Mesenchymal stem cell (in vitro differentiated cells and primary cell): ENCODE data around the gene PDCL2. TPM values are rescaled to one million over a fixed set of nuclear protein-coding genes. Genes with fewer than 3 reads are reported as not detected.

Source experiments
- DNase-seq: peaks from one replicate; pipeline ENCODE4 v3.0.0-alpha.2; 2013
- H2AFZ ChIP-seq: one replicate; pipeline ENCODE4 v1.6.1; 2013; ENCODE audit warnings: low read depth, mild to moderate bottlenecking, control low read depth, inconsistent platforms, low read length, moderate library complexity
- H2AK5ac ChIP-seq: 2 replicates; pipeline ENCODE4 v1.6.1; 2013; ENCODE audit warnings: low read length, moderate library complexity, mild to moderate bottlenecking, inconsistent platforms; ENCODE audit not compliant: severe bottlenecking
- H2BK120ac ChIP-seq: one replicate; pipeline ENCODE4 v1.6.1; 2013; ENCODE audit warnings: low read depth, mild to moderate bottlenecking, inconsistent platforms, low read length, moderate library complexity
- H2BK12ac ChIP-seq, 2 experiments: one replicate each; pipeline ENCODE4 v1.6.1; 2013; ENCODE audit warnings: inconsistent platforms in 2 of 2, low read length in 2 of 2, mild to moderate bottlenecking in 2 of 2, moderate library complexity in 2 of 2, control low read depth in 1 of 2
- H2BK15ac ChIP-seq: one replicate; pipeline ENCODE4 v1.6.1; 2013; ENCODE audit warnings: mild to moderate bottlenecking, low read depth, inconsistent platforms; ENCODE audit not compliant: poor library complexity, severe bottlenecking
- H2BK5ac ChIP-seq: 2 replicates; pipeline ENCODE4 v1.6.1; 2013; ENCODE audit warnings: low read depth, mild to moderate bottlenecking, low read length, control low read depth, inconsistent platforms; ENCODE audit not compliant: poor library complexity, severe bottlenecking
- H3K14ac ChIP-seq, 2 experiments: one replicate each; pipeline ENCODE4 v1.6.1; 2013; ENCODE audit warnings: inconsistent platforms in 2 of 2, low read length in 2 of 2, control low read depth in 1 of 2, mild to moderate bottlenecking in 1 of 2, moderate library complexity in 1 of 2
- H3K18ac ChIP-seq, 2 experiments: one replicate each; pipeline ENCODE4 v1.6.1; 2013; ENCODE audit warnings: inconsistent platforms in 2 of 2, low read length in 2 of 2, control low read depth in 1 of 2, low read depth in 1 of 2, mild to moderate bottlenecking in 1 of 2
- H3K23ac ChIP-seq, 2 experiments: one replicate each; pipeline ENCODE4 v1.6.1; 2013; ENCODE audit warnings: inconsistent platforms in 2 of 2, low read length in 2 of 2, mild to moderate bottlenecking in 2 of 2, moderate library complexity in 2 of 2, control low read depth in 1 of 2
- H3K27ac ChIP-seq: 2 replicates; pipeline ENCODE4 v1.5.1; 2013; ENCODE audit warnings: mild to moderate bottlenecking, moderate library complexity, low read length, control low read depth, inconsistent platforms; ENCODE audit not compliant: poor library complexity, severe bottlenecking
- H3K27me3 ChIP-seq, 2 experiments: 2 replicates each; pipeline versions ENCODE4 v1.6.1 to v1.7.0; 2013; ENCODE audit warnings: low read length in 2 of 2, mild to moderate bottlenecking in 2 of 2, moderate library complexity in 2 of 2, control low read depth in 1 of 2, inconsistent platforms in 1 of 2; ENCODE audit not compliant: control insufficient read depth in 1 of 2, insufficient read depth in 1 of 2
- H3K36me3 ChIP-seq, 2 experiments: 2 replicates each; pipeline versions ENCODE4 v1.6.1 to v1.7.0; 2013; ENCODE audit warnings: low read length in 2 of 2, control low read depth in 1 of 2, inconsistent platforms in 1 of 2, low read depth in 1 of 2, mild to moderate bottlenecking in 1 of 2; ENCODE audit not compliant: insufficient read depth in 2 of 2, control insufficient read depth in 1 of 2
- H3K4ac ChIP-seq, 2 experiments: one replicate each; pipeline ENCODE4 v1.6.1; 2013; ENCODE audit warnings: inconsistent platforms in 2 of 2, low read length in 2 of 2, mild to moderate bottlenecking in 2 of 2, moderate library complexity in 2 of 2, control low read depth in 1 of 2, low read depth in 1 of 2
- H3K4me1 ChIP-seq: 2 replicates; pipeline ENCODE4 v1.6.1; 2013; ENCODE audit warnings: low read depth, low read length, control low read depth; ENCODE audit not compliant: control insufficient read depth, insufficient read depth
- H3K4me2 ChIP-seq: 2 replicates; pipeline ENCODE4 v1.6.1; 2013; ENCODE audit warnings: low read length, mild to moderate bottlenecking, inconsistent platforms; ENCODE audit not compliant: poor library complexity, severe bottlenecking
- H3K4me3 ChIP-seq, 2 experiments: 2 replicates each; pipeline versions ENCODE4 v1.5.1 to v1.7.0; 2013; ENCODE audit warnings: low read length in 2 of 2, mild to moderate bottlenecking in 2 of 2, control low read depth in 1 of 2, low read depth in 1 of 2; ENCODE audit not compliant: insufficient read depth in 1 of 2
- H3K79me1 ChIP-seq: replicated peaks from 2 replicates; pipeline ENCODE4 v1.6.1; 2013; ENCODE audit warnings: mild to moderate bottlenecking, control low read depth, low read length, inconsistent platforms; ENCODE audit not compliant: poor library complexity, severe bottlenecking
- H3K9ac ChIP-seq: 2 replicates; pipeline ENCODE4 v1.7.0; 2013; ENCODE audit warnings: mild to moderate bottlenecking, low read length, moderate library complexity
- H3K9me3 ChIP-seq: 2 replicates; pipeline ENCODE4 v1.7.0; 2013; ENCODE audit warnings: mild to moderate bottlenecking, low read length; ENCODE audit not compliant: control insufficient read depth
- H4K8ac ChIP-seq: one replicate; pipeline ENCODE4 v1.6.1; 2013; ENCODE audit warnings: inconsistent platforms, mild to moderate bottlenecking, low read length, moderate library complexity
- H4K91ac ChIP-seq: one replicate; pipeline ENCODE4 v1.6.1; 2013; ENCODE audit warnings: mild to moderate bottlenecking, low read length, inconsistent platforms
- WGBS: methylation state at CpG from one replicate; pipeline ENCODE4 v1.1.7; 2013; ENCODE audit warnings: mixed read lengths; 5-methylcytosine and 5-hydroxymethylcytosine counted together
- polyA plus RNA-seq, 2 experiments: library from polyadenylated mRNA; stranded (reverse); fragments of 200-250 nt; gene quantifications; one replicate each; pipeline ENCODE4 v1.2.3, GENCODE V29; 2013

Gene PDCL2, protein sequence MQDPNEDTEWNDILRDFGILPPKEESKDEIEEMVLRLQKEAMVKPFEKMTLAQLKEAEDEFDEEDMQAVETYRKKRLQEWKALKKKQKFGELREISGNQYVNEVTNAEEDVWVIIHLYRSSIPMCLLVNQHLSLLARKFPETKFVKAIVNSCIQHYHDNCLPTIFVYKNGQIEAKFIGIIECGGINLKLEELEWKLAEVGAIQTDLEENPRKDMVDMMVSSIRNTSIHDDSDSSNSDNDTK
- not detected for polyA plus RNA-seq (2013, experiment 1 of 2)
- polyA plus RNA-seq (2013, experiment 2 of 2), result not detected

DNA sequence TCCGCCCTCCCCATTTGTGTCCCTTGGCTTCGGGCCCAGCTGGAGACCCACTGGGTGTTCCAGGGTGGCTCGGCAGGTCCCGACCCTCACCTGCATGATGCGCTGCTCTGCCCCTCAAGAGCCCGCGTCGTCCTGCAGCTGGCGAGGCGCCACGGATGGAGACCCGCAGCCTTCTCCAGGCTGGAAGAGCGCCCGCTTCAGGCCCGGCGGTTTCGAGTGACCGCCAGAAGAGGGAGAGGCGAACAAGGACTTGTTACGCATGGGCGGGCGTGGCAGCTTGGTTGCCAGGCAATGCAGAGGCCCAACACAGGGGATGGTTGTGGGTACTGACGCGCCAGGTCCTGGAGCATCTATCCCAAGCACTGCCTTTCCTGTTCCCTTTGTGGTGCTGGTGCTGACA, at the start of gene PDCL2:
PDCL2 (minus strand) TSS at position 232 of the 400 bp plus-strand sequence; CDS start at position 96, 136 bp downstream.
- H3K9ac ChIP-seq, result no peak within 1 kb of the TSS
- H3K4me2 ChIP-seq, result no peak within 1 kb of the TSS
- 86% methylated on average over 23 of the region's 24 CpGs for WGBS
- no peak within 1 kb of the TSS for H3K18ac ChIP-seq
- H3K4ac ChIP-seq, result no peak within 1 kb of the TSS
- no peaks in the 10 kb centered on the region for H3K27me3 ChIP-seq
- no peak within 1 kb of the TSS for H2BK12ac ChIP-seq
- no peak for DNase-seq
- peaks cover 3% of the 10 kb centered on the region for H3K9me3 ChIP-seq
- no peak within 1 kb of the TSS for H3K4me3 ChIP-seq
- no peak within 1 kb of the TSS for H3K27ac ChIP-seq
- H4K8ac ChIP-seq, result no peak within 1 kb of the TSS
- H3K79me1 ChIP-seq, result no peaks in the 10 kb centered on the region
- no peak within 1 kb of the TSS for H2AFZ ChIP-seq
- no peak within 1 kb of the TSS for H2AK5ac ChIP-seq
- no peak within 1 kb of the TSS for H2BK15ac ChIP-seq
- H3K14ac ChIP-seq, result no peak within 1 kb of the TSS
- no peak within 1 kb of the TSS for H2BK5ac ChIP-seq
- H3K23ac ChIP-seq, result no peak within 1 kb of the TSS
- H3K36me3 ChIP-seq, result no peaks in the 10 kb centered on the region
- no peaks in the 10 kb centered on the region for H3K4me1 ChIP-seq
- H4K91ac ChIP-seq, result no peak within 1 kb of the TSS
- no peak within 1 kb of the TSS for H2BK120ac ChIP-seq

DNA sequence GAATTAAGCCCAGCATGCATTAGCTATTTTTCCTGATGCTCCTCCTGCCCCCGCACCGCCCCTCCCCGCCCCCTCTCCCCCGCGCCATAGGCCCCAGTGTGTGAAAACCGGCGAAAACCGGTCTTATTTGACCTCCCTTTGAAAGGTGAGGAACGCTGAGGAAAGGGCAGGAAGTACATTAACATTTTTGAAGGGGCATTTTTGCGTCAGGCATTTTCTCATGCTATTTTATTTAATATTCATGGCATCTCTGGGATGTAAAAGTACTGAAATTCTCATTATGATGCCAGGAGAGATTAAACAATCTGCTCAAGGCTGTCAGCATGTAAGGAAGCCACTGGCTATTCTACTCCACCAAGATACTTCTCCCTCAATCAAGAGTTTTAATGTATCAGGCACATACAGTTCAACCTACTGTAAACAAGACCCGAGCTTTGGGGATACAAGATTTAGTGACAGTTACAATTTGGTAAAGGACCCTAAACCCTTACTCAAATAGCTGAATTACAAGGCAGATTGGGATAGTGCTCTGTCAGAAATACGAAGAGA, 45.3 kb upstream of the PDCL2 start:
- peaks cover 36 to 56% of the 10 kb centered on the region in 2 experiments for H3K27me3 ChIP-seq
- no peak for DNase-seq
- no peak overlapping the region for H2BK15ac ChIP-seq
- H3K27ac ChIP-seq, result no peak overlapping the region
- H3K18ac ChIP-seq, result no peak overlapping the region
- no peak overlapping the region for H4K91ac ChIP-seq
- no peaks in the 10 kb centered on the region for H3K79me1 ChIP-seq
- H3K4ac ChIP-seq, result no peak overlapping the region
- no peaks in the 10 kb centered on the region for H3K36me3 ChIP-seq
- H2AK5ac ChIP-seq, result no peak overlapping the region
- H3K23ac ChIP-seq, result no peak overlapping the region
- no peak overlapping the region for H4K8ac ChIP-seq
- no peak overlapping the region for H3K4me2 ChIP-seq
- H3K9me3 ChIP-seq, result no peaks in the 10 kb centered on the region
- H3K4me3 ChIP-seq, result no peak overlapping the region
- no peak overlapping the region for H2BK5ac ChIP-seq
- H3K14ac ChIP-seq, result no peak overlapping the region
- no peak overlapping the region for H2AFZ ChIP-seq
- peaks cover 16% of the 10 kb centered on the region for H3K4me1 ChIP-seq
- H2BK12ac ChIP-seq, result no peak overlapping the region
- H2BK120ac ChIP-seq, result no peak overlapping the region
- no peak overlapping the region for H3K9ac ChIP-seq
- WGBS, result 15% methylated on average over 5 of the region's 12 CpGs

DNA sequence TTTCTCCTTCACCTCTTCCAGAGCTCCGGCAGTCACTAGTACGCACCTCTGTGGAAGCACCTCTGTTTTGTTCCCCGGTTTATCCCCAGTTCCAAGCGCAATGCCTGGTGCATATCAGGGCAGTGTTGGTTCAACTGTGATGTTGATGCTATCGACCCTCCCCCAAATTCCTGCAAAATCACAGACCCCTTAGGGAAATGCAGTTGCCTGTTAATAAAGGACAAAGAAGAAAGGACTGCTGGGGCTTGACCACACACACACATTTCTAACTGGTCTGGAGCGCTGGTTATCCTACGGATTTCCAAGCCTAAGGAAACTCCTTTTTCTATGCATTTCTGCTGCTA, 44.6 kb upstream of the PDCL2 start:
- DNase-seq, result peak; percentile 7

DNA sequence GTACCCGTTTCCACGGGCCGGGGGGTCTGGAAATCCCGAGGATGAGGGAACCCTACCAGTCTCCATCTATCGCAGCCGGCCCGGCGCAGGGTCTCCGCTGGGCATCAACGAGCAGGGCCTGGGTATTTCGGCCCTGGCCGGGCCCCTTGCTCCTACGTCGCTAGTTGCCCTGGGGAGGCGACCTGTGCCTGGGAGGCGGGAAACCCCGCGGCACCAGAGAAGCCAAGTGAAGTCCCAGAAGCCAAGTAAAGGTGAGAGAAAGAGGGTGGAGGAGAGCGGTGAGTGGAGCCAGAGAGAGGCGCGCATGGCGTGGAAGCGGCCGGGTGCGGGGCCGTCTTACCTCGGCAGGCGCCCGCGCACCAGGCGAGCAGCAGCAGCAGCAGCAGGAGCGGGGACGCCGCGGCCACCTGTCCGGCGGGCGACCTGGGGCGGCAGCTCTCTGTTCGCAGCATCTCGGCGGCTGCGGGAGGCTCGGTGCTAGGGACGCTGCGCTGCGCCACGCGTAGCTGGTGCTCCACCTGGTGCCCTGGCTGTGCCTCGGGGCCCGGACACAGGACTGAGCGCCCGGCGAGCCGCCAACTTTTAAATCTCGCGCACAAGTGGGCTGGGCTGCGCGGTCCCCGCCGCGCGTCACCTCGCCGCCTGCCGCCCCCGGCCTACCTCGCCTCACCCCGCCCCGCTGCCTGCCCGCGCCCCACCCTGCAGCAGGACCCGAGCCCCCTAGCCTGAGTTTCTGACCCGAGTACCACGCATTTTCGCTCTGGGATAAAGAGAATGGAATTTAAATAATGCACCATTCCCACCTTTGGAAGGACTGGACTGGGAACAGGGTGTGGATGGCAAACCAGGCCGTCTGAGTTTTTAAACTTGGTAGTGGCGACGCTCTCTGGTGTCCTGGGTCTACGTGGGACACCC, 44.0 kb upstream of the PDCL2 start, which contains the start of gene NMU:
NMU (minus strand) TSS at position 558 of the 915 bp plus-strand sequence; CDS start at position 452, 106 bp downstream.
- Histone ChIP-seq H3K23ac (no peak within 1 kb of the TSS), H2BK15ac (no peak within 1 kb of the TSS), H3K18ac (no peak within 1 kb of the TSS), H2AK5ac (no peak within 1 kb of the TSS), H2AFZ (no peak within 1 kb of the TSS), H4K8ac (no peak within 1 kb of the TSS), H3K36me3 (no peaks in the 10 kb centered on the region), H3K27ac (no peak within 1 kb of the TSS), H2BK120ac (no peak within 1 kb of the TSS), H3K4me3 (peak within 1 kb of the TSS; percentile 53 to 61), H3K4me1 (peaks cover 16% of the 10 kb centered on the region), H3K79me1 (no peaks in the 10 kb centered on the region), H2BK12ac (no peak within 1 kb of the TSS), H3K9ac (no peak within 1 kb of the TSS), H2BK5ac (no peak within 1 kb of the TSS), H3K27me3 (peaks cover 36 to 59% of the 10 kb centered on the region in 2 experiments), H3K4me2 (peak within 1 kb of the TSS; percentile 98), H4K91ac (no peak within 1 kb of the TSS), H3K14ac (peak within 1 kb of the TSS in 1 of 2 experiments; percentile 29), H3K9me3 (no peaks in the 10 kb centered on the region), H3K4ac (no peak within 1 kb of the TSS)
- peak; percentile 2 for DNase-seq
- 1% methylated on average over 67 of the region's 80 CpGs for WGBS

More for the DNA sequence above, 44.6 kb upstream of the PDCL2 start:
- Histone ChIP-seq H2BK15ac (no peak overlapping the region), H3K18ac (no peak overlapping the region), H3K27ac (no peak overlapping the region), H3K36me3 (no peaks in the 10 kb centered on the region), H3K9me3 (no peaks in the 10 kb centered on the region), H2AFZ (no peak overlapping the region), H2BK5ac (no peak overlapping the region), H3K14ac (no peak overlapping the region), H3K4me1 (peaks cover 16% of the 10 kb centered on the region), H2BK12ac (no peak overlapping the region), H4K91ac (no peak overlapping the region), H3K23ac (no peak overlapping the region), H3K9ac (no peak overlapping the region), H2BK120ac (no peak overlapping the region), H2AK5ac (no peak overlapping the region), H4K8ac (no peak overlapping the region), H3K27me3 (peaks cover 36 to 58% of the 10 kb centered on the region in 2 experiments), H3K4ac (no peak overlapping the region), H3K79me1 (no peaks in the 10 kb centered on the region), H3K4me2 (peak overlapping the region; percentile 98), H3K4me3 (peak overlapping the region in 1 of 2 experiments; percentile 61)
- 9% methylated on average over 7 of the region's 7 CpGs for WGBS
